CD4-positive, alpha-beta T cell treated with Interleukin-2 at 100 ng/mL for 4 hours (primary cell): Measurements from ENCODE around the gene AFF3.

Experiments
- DNase-seq: peaks from one replicate; pipeline ENCODE4 v3.0.0-alpha.2; 2020; ENCODE audit warnings: low spot score

The AFF3 gene

GRCh38 chr2:100068395-100068794, 74.0 kb downstream of the AFF3 start:
- DNase-seq: no peak

GRCh38 chr2:100067784-100068183, 74.6 kb downstream of the AFF3 start:
- no peak for DNase-seq

- DNase-seq: no peak
Measured at GRCh38 chr2:100066856-100067255, 75.5 kb downstream of the AFF3 start.

GRCh38 chr2:100066246-100066645, 76.1 kb downstream of the AFF3 start:
- DNase-seq: no peak

- DNase-seq: no peak
Measured at GRCh38 chr2:100064592-100065428, 77.6 kb downstream of the AFF3 start.

- DNase-seq: no peak
Measured at GRCh38 chr2:100064165-100064564, 78.2 kb downstream of the AFF3 start.

- DNase-seq: no peak
Measured at GRCh38 chr2:100063459-100063953, 78.9 kb downstream of the AFF3 start.

- DNase-seq: no peak
Measured at GRCh38 chr2:100062336-100062735, 80.1 kb downstream of the AFF3 start.

- DNase-seq: peak; percentile 10
Measured at GRCh38 chr2:100060875-100061274, 81.5 kb downstream of the AFF3 start.

- no peak for DNase-seq
Measured at GRCh38 chr2:100059638-100060037, 82.8 kb downstream of the AFF3 start.

- DNase-seq: no peak
Measured at GRCh38 chr2:100057901-100058261, 84.5 kb downstream of the AFF3 start.

GRCh38 chr2:100054426-100054825, 88.0 kb downstream of the AFF3 start:
- DNase-seq: no peak

GRCh38 chr2:100053087-100053885, 89.1 kb downstream of the AFF3 start:
- DNase-seq: no peak

GRCh38 chr2:100052650-100053049, 89.7 kb downstream of the AFF3 start:
- DNase-seq: no peak

- DNase-seq: no peak
Measured at GRCh38 chr2:100051253-100051652, 91.1 kb downstream of the AFF3 start.

- DNase-seq: no peak
Measured at GRCh38 chr2:100050685-100051084, 91.7 kb downstream of the AFF3 start.

- no peak for DNase-seq
Measured at GRCh38 chr2:100046961-100047947, 95.1 kb downstream of the AFF3 start.

- no peak for DNase-seq
Measured at GRCh38 chr2:100045000-100045399, 97.4 kb downstream of the AFF3 start.

GRCh38 chr2:100043891-100044255, 98.5 kb downstream of the AFF3 start:
- no peak for DNase-seq

- no peak for DNase-seq
Measured at GRCh38 chr2:100043081-100043890, 99.1 kb downstream of the AFF3 start.

- no peak for DNase-seq
Measured at GRCh38 chr2:100042562-100042961, 99.8 kb downstream of the AFF3 start.
